PC-9 (cell line): ENCODE data around the gene ATP13A2. TPM values are rescaled to one million over a fixed set of nuclear protein-coding genes. Genes with fewer than 3 reads are reported as not detected.
"Not testable (repeated sequence)": the region's sequence is repeated elsewhere in the genome, so short reads cannot be mapped to it uniquely, and the experiment has no call there.

ENCODE experiments used
- BruUV-seq: library from RNA; stranded (reverse); fragments of 400-500 nt; replicated peaks from 2 replicates; lab custom pipeline; 2021; lab: Mats Ljungman, UMichigan
- CTCF ChIA-PET: fragments of 300-600 bp; sonication (Branson Sonifier 250); formaldehyde crosslinking; loops from one replicate; lab custom pipeline; 2022; ENCODE audit warnings: antibody characterized with exemption; lab: Charles Lee
- POLR2A ChIA-PET: fragments of 300-600 bp; sonication (Branson Sonifier 250); formaldehyde crosslinking; loops from one replicate; lab custom pipeline; 2022; ENCODE audit warnings: antibody characterized with exemption; ENCODE audit not compliant: unreplicated experiment; lab: Charles Lee
- DNase-seq, 2 experiments: peaks; one replicate each; pipeline versions ENCODE4 v3.0.0 to v3.0.0-alpha.2; 2015 to 2022; ENCODE audit warnings: mixed read lengths in 1 of 2
- H2AFZ ChIP-seq: fragments of 200-600 bp; sonication (generic); 2 replicates; pipeline ENCODE4 v1.8.1; 2017; ENCODE audit warnings: antibody characterized with exemption
- H3F3A ChIP-seq: fragments of 200-600 bp; sonication (generic); 2 replicates; pipeline ENCODE4 v1.8.1; 2017; ENCODE audit warnings: antibody characterized with exemption, mild to moderate bottlenecking, low read depth; ENCODE audit not compliant: insufficient read depth
- H3K27ac ChIP-seq: fragments of 200-600 bp; sonication (generic); 2 replicates; pipeline ENCODE4 v1.6.1; 2016; ENCODE audit warnings: mixed run types
- H3K27me3 ChIP-seq: fragments of 200-600 bp; sonication (generic); 2 replicates; pipeline ENCODE4 v1.6.1; 2016; ENCODE audit warnings: low read depth, mixed run types; ENCODE audit not compliant: insufficient read depth
- H3K36me3 ChIP-seq: fragments of 200-600 bp; sonication (generic); 2 replicates; pipeline ENCODE4 v1.6.1; 2016; ENCODE audit warnings: low read depth, mixed run types
- H3K4me1 ChIP-seq: fragments of 200-600 bp; sonication (generic); replicated peaks from 2 replicates; pipeline ENCODE4 v1.6.1; 2016; ENCODE audit warnings: mixed run types; ENCODE audit not compliant: insufficient read depth
- H3K4me2 ChIP-seq: fragments of 200-600 bp; sonication (generic); 2 replicates; pipeline ENCODE4 v1.6.1; 2017; ENCODE audit warnings: mixed run types
- H3K4me3 ChIP-seq: fragments of 200-600 bp; sonication (generic); 2 replicates; pipeline ENCODE4 v1.6.1; 2016; ENCODE audit warnings: mixed run types
- H3K79me2 ChIP-seq: fragments of 200-600 bp; sonication (generic); 2 replicates; pipeline ENCODE4 v1.6.1; 2017; ENCODE audit warnings: low read depth, mixed run types
- H3K9me2 ChIP-seq: fragments of 200-600 bp; sonication (generic); 2 replicates; pipeline ENCODE4 v1.8.1; 2017; ENCODE audit warnings: mild to moderate bottlenecking; ENCODE audit not compliant: insufficient read depth
- H3K9me3 ChIP-seq: fragments of 200-600 bp; sonication (generic); 2 replicates; pipeline ENCODE4 v1.8.1; 2016; ENCODE audit warnings: low read depth; ENCODE audit not compliant: insufficient read depth
- H4K20me1 ChIP-seq: fragments of 200-600 bp; sonication (generic); 2 replicates; pipeline ENCODE4 v1.8.1; 2017; ENCODE audit not compliant: insufficient read depth
- EZH2 ChIP-seq: fragments of 200-600 bp; sonication (generic); IDR thresholded peaks from 2 replicates; pipeline ENCODE4 v1.8.0; 2017; ENCODE audit warnings: antibody characterized with exemption, low read depth
- intact Hi-C: fragments of 100-400 bp; cut with micrococcal nuclease; formaldehyde crosslinking; loops from one replicate; pipeline ENCODE4 v1.10.0; 2022; ENCODE audit not compliant: unreplicated experiment
- total RNA-seq: library from RNA; stranded (reverse); gene quantifications from 2 replicates; pipeline ENCODE4 v1.2.3, GENCODE V29; 2021
- TF ChIP-seq, protein P1 (sequence below): fragments of 200-600 bp; sonication (generic); conservative IDR thresholded peaks from 2 replicates; pipeline ENCODE4 v1.6.1; 2017; ENCODE audit warnings: mixed run types, antibody characterized with exemption, mild to moderate bottlenecking, moderate library complexity

Gene ATP13A2
- total RNA-seq, 1 experiment from 2014 or later: 39.9 TPM

DNA sequence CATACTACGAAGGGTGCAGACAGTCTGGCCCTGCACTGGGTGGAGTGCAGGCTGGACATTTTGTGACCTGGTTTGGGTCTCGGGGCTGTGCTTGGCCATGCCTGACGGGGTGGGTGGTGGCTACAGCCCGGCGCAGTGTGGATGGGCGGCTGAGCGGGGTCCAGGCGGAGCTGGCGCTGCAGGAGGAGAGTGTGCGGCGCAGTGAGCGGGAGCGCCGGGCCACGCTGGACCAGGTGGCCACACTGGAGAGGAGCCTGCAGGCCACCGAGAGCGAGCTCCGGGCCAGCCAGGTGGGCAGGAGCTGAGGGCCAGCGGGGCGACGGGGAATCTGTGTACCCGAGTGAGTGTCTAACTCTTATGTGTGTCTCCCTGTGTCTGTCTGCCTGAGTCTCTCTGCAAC, 45.4 kb downstream of the ATP13A2 start:
- H4K20me1 ChIP-seq: no peaks in the 10 kb centered on the region
- H3K79me2 ChIP-seq: no peaks in the 10 kb centered on the region
- no peak for TF ChIP-seq EZH2
- TF ChIP-seq, protein P1, sequence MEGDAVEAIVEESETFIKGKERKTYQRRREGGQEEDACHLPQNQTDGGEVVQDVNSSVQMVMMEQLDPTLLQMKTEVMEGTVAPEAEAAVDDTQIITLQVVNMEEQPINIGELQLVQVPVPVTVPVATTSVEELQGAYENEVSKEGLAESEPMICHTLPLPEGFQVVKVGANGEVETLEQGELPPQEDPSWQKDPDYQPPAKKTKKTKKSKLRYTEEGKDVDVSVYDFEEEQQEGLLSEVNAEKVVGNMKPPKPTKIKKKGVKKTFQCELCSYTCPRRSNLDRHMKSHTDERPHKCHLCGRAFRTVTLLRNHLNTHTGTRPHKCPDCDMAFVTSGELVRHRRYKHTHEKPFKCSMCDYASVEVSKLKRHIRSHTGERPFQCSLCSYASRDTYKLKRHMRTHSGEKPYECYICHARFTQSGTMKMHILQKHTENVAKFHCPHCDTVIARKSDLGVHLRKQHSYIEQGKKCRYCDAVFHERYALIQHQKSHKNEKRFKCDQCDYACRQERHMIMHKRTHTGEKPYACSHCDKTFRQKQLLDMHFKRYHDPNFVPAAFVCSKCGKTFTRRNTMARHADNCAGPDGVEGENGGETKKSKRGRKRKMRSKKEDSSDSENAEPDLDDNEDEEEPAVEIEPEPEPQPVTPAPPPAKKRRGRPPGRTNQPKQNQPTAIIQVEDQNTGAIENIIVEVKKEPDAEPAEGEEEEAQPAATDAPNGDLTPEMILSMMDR: no peak
- ChIA-PET CTCF (no interaction called here), POLR2A (no interaction called here)
- H3K9me3 ChIP-seq: no peaks in the 10 kb centered on the region
- H3K9me2 ChIP-seq: no peaks in the 10 kb centered on the region
- H2AFZ ChIP-seq: no peak overlapping the region
- DNase-seq: no peak
- intact Hi-C loops: no loop called here
- H3K4me1 ChIP-seq: no peaks in the 10 kb centered on the region
- H3K36me3 ChIP-seq: no peaks in the 10 kb centered on the region
- H3F3A ChIP-seq: peaks cover 3% of the 10 kb centered on the region; the same call in 1 of the 2 replicates
- H3K4me2 ChIP-seq: no peak overlapping the region
- no peak overlapping the region for H3K27ac ChIP-seq
- H3K27me3 ChIP-seq: no peaks in the 10 kb centered on the region
- H3K4me3 ChIP-seq: no peak overlapping the region
- no TSS peak for BruUV-seq

DNA sequence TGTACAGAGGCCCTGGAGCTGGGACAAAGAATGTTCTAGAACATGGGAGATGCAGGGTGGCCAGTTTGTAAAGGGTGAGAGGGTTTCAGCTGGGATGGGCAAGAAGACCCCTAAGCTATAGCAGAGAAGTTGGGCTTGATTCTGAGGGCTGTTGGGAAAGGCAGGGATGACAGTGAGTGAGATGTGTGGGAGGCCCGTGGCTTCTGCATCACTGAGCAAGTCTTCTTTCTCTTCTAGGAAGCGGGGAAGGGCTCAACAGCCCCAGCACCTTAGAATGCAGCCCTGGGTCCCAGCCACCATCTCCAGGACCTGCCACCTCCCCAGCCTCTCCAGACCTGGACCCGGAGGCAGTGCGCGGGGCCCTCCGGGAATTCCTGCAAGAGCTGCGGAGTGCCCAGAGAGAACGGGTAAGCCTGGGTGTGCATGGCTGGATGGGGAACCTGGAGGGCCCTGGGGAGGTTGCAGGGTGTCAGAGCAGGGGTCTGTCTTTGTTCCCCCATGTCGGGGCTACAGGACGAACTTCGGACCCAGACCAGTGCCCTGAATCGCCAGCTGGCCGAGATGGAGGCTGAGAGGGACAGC, 46.2 kb downstream of the ATP13A2 start:
- no peaks in the 10 kb centered on the region for H3K4me1 ChIP-seq
- ChIA-PET POLR2A (no interaction called here), CTCF (no interaction called here)
- no peak for DNase-seq
- no peak overlapping the region for H2AFZ ChIP-seq
- no TSS peak for BruUV-seq
- no peaks in the 10 kb centered on the region for H4K20me1 ChIP-seq
- no peaks in the 10 kb centered on the region for H3K27me3 ChIP-seq
- intact Hi-C loops: no loop called here
- H3K9me3 ChIP-seq: no peaks in the 10 kb centered on the region
- no peak overlapping the region for H3K4me2 ChIP-seq
- H3K36me3 ChIP-seq: no peaks in the 10 kb centered on the region
- H3K79me2 ChIP-seq: no peaks in the 10 kb centered on the region
- no peaks in the 10 kb centered on the region for H3K9me2 ChIP-seq
- no peak for TF ChIP-seq EZH2
- TF ChIP-seq, protein P1: no peak
- H3K27ac ChIP-seq: no peak overlapping the region
- H3K4me3 ChIP-seq: no peak overlapping the region
- H3F3A ChIP-seq: peaks cover 3% of the 10 kb centered on the region; the same call in 1 of the 2 replicates

DNA sequence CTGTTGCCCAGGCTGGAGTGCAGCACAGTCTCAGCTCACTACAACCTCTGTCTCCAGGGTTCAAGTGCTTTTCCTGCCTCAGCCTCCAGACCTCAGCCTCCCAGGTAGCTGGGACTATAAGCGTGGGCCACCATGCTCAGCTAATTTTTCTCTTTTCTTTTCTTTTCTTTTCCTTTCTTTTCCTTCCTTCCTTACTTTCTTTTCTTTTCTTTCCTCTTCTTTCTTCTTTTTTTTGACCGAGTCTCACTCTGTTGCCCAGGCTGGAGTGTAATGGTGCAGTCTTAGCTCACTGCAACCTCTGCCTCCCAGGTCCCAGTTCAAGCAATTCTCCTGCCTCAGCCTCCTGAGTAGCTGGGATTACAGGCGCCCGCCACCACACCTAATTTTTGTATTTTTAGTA, 47.6 kb downstream of the ATP13A2 start:
- intact Hi-C loops: not testable (repeated sequence)

More for the DNA sequence above, 47.6 kb downstream of the ATP13A2 start:
- H3F3A ChIP-seq, H3K27ac ChIP-seq, BruUV-seq, H3K4me2 ChIP-seq, H3K79me2 ChIP-seq, H3K27me3 ChIP-seq, H3K36me3 ChIP-seq, H3K9me2 ChIP-seq, H2AFZ ChIP-seq, DNase-seq, H3K9me3 ChIP-seq, H3K4me1 ChIP-seq, H3K4me3 ChIP-seq, H4K20me1 ChIP-seq, POLR2A ChIA-PET, CTCF ChIA-PET: not testable (repeated sequence)
